ENCODE data around the gene TSR1. TPM values are rescaled to one million over a fixed set of nuclear protein-coding genes. Genes with fewer than 3 reads are reported as not detected.

The TSR1 gene
- total and polyA plus RNA-seq, 2 donors (not counting 1 experiment from before 2014, with no cell fraction given) = 10.2 to 31.5 TPM

GRCh38 chr17:2289878-2290478 is 46.3 kb downstream of the TSR1 start:
- no peaks in the 10 kb centered on the region for H3K79me2 ChIP-seq (ENCODE audit: control insufficient read depth, insufficient read depth, low read length)
- Mint-ChIP-seq H3K27me3 (no peaks in the 10 kb centered on the region), H3K4me3 (no peak overlapping the region), H3K4me1 (peaks cover 5% of the 10 kb centered on the region), H3K27ac (no peak overlapping the region), H3K9me3 (ENCODE audit: insufficient read depth) (no peaks in the 10 kb centered on the region)
- 100% methylated on average over 1 of the region's 5 CpGs for WGBS (ENCODE audit: insufficient coverage)
- no peak overlapping the region for H3K27ac ChIP-seq (ENCODE audit: low read length in 2 of 2)
- H3K36me3 ChIP-seq (replicated peaks in 1 of 2; ENCODE audit: control extremely low read depth in 1 of 2, control insufficient read depth in 1 of 2, extremely low read depth in 1 of 2, insufficient read depth in 2 of 2, low read length in 1 of 2) = peaks cover 2 to 64% of the 10 kb centered on the region in 2 experiments
- H3K9me3 ChIP-seq (ENCODE audit: control extremely low read depth in 1 of 3, control insufficient read depth in 2 of 3, insufficient read depth in 1 of 3, low read length in 2 of 3) = no peaks in the 10 kb centered on the region
- DNase-seq (no peak), ATAC-seq (ENCODE audit: low read depth) (no peak)
- no peak for TF ChIP-seq EZH2 (IDR thresholded peaks at IDR 0.05; ENCODE audit: borderline replicate concordance, insufficient read depth, low read depth, low read length, poor library complexity, severe bottlenecking)
- TF ChIP-seq, protein P1, sequence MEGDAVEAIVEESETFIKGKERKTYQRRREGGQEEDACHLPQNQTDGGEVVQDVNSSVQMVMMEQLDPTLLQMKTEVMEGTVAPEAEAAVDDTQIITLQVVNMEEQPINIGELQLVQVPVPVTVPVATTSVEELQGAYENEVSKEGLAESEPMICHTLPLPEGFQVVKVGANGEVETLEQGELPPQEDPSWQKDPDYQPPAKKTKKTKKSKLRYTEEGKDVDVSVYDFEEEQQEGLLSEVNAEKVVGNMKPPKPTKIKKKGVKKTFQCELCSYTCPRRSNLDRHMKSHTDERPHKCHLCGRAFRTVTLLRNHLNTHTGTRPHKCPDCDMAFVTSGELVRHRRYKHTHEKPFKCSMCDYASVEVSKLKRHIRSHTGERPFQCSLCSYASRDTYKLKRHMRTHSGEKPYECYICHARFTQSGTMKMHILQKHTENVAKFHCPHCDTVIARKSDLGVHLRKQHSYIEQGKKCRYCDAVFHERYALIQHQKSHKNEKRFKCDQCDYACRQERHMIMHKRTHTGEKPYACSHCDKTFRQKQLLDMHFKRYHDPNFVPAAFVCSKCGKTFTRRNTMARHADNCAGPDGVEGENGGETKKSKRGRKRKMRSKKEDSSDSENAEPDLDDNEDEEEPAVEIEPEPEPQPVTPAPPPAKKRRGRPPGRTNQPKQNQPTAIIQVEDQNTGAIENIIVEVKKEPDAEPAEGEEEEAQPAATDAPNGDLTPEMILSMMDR (IDR thresholded peaks at IDR 0.05) = no peak
- H3K27me3 ChIP-seq (replicated peaks in 1 of 4; ENCODE audit: control extremely low read depth in 1 of 4, control insufficient read depth in 3 of 4, insufficient read depth in 4 of 4, low read length in 3 of 4) = no peaks in the 10 kb centered on the region
- H3K4me1 ChIP-seq (ENCODE audit: control insufficient read depth in 2 of 2, insufficient read depth in 2 of 2, low read length in 2 of 2) = peaks cover 0 to 2% of the 10 kb centered on the region in 2 donors
- H4K20me1 ChIP-seq (ENCODE audit: control insufficient read depth, insufficient read depth, low read length, poor library complexity, severe bottlenecking) = no peaks in the 10 kb centered on the region
- no peak overlapping the region for H3K4me3 ChIP-seq (ENCODE audit: control extremely low read depth in 1 of 5, extremely low read depth in 1 of 5, insufficient read depth in 1 of 5, low read depth in 2 of 5, low read length in 4 of 5)
- intact Hi-C loops (cut with micrococcal nuclease) = loop anchor here (10.0 kb wide), 1 partner anchor 405 kb away; no protein-coding TSS in a partner anchor
- H3K9ac ChIP-seq (ENCODE audit: low read length) = no peak overlapping the region
- H2AFZ ChIP-seq (ENCODE audit: insufficient read depth, low read depth, low read length, poor library complexity, severe bottlenecking) = no peak overlapping the region
- ChIA-PET POLR2A (no interaction called here), CTCF (no interaction called here)
- no peak overlapping the region for H3K4me2 ChIP-seq (replicated peaks; ENCODE audit: low read depth, low read length, poor library complexity, severe bottlenecking)

DNA sequence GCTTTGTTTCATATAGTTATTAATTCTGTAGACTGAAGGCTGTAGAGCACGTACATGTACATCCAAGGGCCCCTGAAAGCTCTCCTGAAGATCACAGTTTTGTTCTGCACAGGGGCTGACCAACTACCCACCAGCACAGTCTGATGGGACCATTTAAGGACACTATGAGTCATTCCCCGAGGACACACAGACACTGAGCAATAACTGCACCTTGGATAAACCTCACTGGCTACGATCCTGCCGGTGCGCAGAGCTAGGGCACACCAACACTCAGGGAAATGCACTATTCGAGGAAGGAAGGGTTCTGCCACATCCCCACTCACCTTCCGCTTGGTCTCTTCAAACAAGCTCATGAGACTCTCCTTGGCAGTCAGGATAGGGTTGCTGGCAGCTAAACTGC is 53.0 kb downstream of the TSR1 start:
- no peak overlapping the region for H3K27ac ChIP-seq (ENCODE audit: low read length in 2 of 2)
- TF ChIP-seq, protein P1 (IDR thresholded peaks at IDR 0.05) = no peak
- no peak for TF ChIP-seq EZH2 (IDR thresholded peaks at IDR 0.05; ENCODE audit: borderline replicate concordance, insufficient read depth, low read depth, low read length, poor library complexity, severe bottlenecking)
- DNase-seq (no peak), ATAC-seq (ENCODE audit: low read depth) (no peak)
- H3K79me2 ChIP-seq (ENCODE audit: control insufficient read depth, insufficient read depth, low read length) = peaks cover 7% of the 10 kb centered on the region
- Mint-ChIP-seq H3K4me3 (no peak overlapping the region), H3K4me1 (no peaks in the 10 kb centered on the region), H3K27ac (peak overlapping the region; percentile 32), H3K27me3 (no peaks in the 10 kb centered on the region), H3K9me3 (ENCODE audit: insufficient read depth) (no peaks in the 10 kb centered on the region)
- H3K4me1 ChIP-seq (ENCODE audit: control insufficient read depth in 2 of 2, insufficient read depth in 2 of 2, low read length in 2 of 2) = no peaks in the 10 kb centered on the region
- intact Hi-C loops (cut with micrococcal nuclease) = loop anchor here (10.0 kb wide), 1 partner anchor 399 kb away; no protein-coding TSS in a partner anchor
- H3K4me3 ChIP-seq (ENCODE audit: control extremely low read depth in 1 of 5, extremely low read depth in 1 of 5, insufficient read depth in 1 of 5, low read depth in 2 of 5, low read length in 4 of 5) = no peak overlapping the region
- CTCF ChIA-PET = interaction anchor here (0.6 to 4.3 kb wide), 18 partner anchors 9 to 401 kb away, joined by 3 to 35 read pairs (median 4); partner anchors contain the start of genes HIC1, SMG6, SRR and TSR1
- H3K36me3 ChIP-seq (replicated peaks in 1 of 2; ENCODE audit: control extremely low read depth in 1 of 2, control insufficient read depth in 1 of 2, extremely low read depth in 1 of 2, insufficient read depth in 2 of 2, low read length in 1 of 2) = peaks cover 25 to 60% of the 10 kb centered on the region in 2 experiments
- no peak overlapping the region for H2AFZ ChIP-seq (ENCODE audit: insufficient read depth, low read depth, low read length, poor library complexity, severe bottlenecking)
- no peak overlapping the region for H3K9ac ChIP-seq (ENCODE audit: low read length)
- H3K9me3 ChIP-seq (ENCODE audit: control extremely low read depth in 1 of 3, control insufficient read depth in 2 of 3, insufficient read depth in 1 of 3, low read length in 2 of 3) = no peaks in the 10 kb centered on the region
- H3K4me2 ChIP-seq (replicated peaks; ENCODE audit: low read depth, low read length, poor library complexity, severe bottlenecking) = no peak overlapping the region
- 96% methylated on average over 7 of the region's 7 CpGs for WGBS (ENCODE audit: insufficient coverage)
- no peaks in the 10 kb centered on the region for H3K27me3 ChIP-seq (replicated peaks in 1 of 4; ENCODE audit: control extremely low read depth in 1 of 4, control insufficient read depth in 3 of 4, insufficient read depth in 4 of 4, low read length in 3 of 4)
- no peaks in the 10 kb centered on the region for H4K20me1 ChIP-seq (ENCODE audit: control insufficient read depth, insufficient read depth, low read length, poor library complexity, severe bottlenecking)
- POLR2A ChIA-PET = no interaction called here

Measured in B cell (primary cell).